Endothelial cell of umbilical vein (primary cell): ENCODE data around the gene TTLL13. TPM values are rescaled to one million over a fixed set of nuclear protein-coding genes. Genes with fewer than 3 reads are reported as not detected.

Experiments
- BruUV-seq: library from RNA; stranded (reverse); fragments of 400-500 nt; replicated peaks from 2 replicates; lab custom pipeline; 2021; lab: Mats Ljungman, UMichigan
- CTCF ChIA-PET: fragments of 300-600, 350-600 bp; sonication (Branson Sonifier 250); formaldehyde crosslinking; loops from one replicate; lab custom pipeline; 2021; ENCODE audit warnings: antibody characterized with exemption, inconsistent platforms; lab: Charles Lee
- POLR2A ChIA-PET: fragments of 300-600, 350-600 bp; sonication (Branson Sonifier 250); formaldehyde crosslinking; loops from one replicate; lab custom pipeline; 2021; ENCODE audit warnings: antibody characterized with exemption, inconsistent platforms; lab: Charles Lee
- DNase-seq: peaks from one replicate; pipeline ENCODE4 v3.0.0-alpha.2; 2011; ENCODE audit warnings: low read depth, low spot score
- FAIRE-seq: peaks from 2 replicates; lab custom pipeline; 2011; peaks lifted over from hg19 to GRCh38; lab: Jason Lieb, UNC
- H2AFZ ChIP-seq: 2 replicates; pipeline ENCODE4 v1.6.0; 2012; ENCODE audit warnings: low read depth, low read length, control low read depth, inconsistent platforms
- H3K27ac ChIP-seq: 2 replicates; pipeline ENCODE4 v1.5.1; 2011; ENCODE audit warnings: low read depth, mild to moderate bottlenecking, control low read depth, low read length, moderate library complexity; ENCODE audit not compliant: insufficient read depth
- H3K27me3 ChIP-seq, 2 experiments: 2 replicates each; pipeline versions ENCODE4 v1.6.0 to v1.6.1; 2011; ENCODE audit warnings: low read length in 2 of 2, mixed read lengths in 1 of 2; ENCODE audit not compliant: control insufficient read depth in 2 of 2, insufficient read depth in 2 of 2
- H3K36me3 ChIP-seq, 2 experiments: 2 replicates in 1 of 2; 3 replicates in 1 of 2; pipeline ENCODE4 v1.5.1; 2011; ENCODE audit warnings: low read length in 2 of 2, mild to moderate bottlenecking in 1 of 2, moderate library complexity in 1 of 2; ENCODE audit not compliant: control insufficient read depth in 2 of 2, insufficient read depth in 2 of 2; ENCODE audit errors: extremely low read depth in 1 of 2
- H3K4me1 ChIP-seq: 3 replicates; pipeline ENCODE4 v1.5.1; 2011; ENCODE audit warnings: mild to moderate bottlenecking, low read length; ENCODE audit not compliant: control insufficient read depth, insufficient read depth; ENCODE audit errors: extremely low read depth
- H3K4me2 ChIP-seq: 2 replicates; pipeline ENCODE4 v1.6.1; 2011; ENCODE audit warnings: low read length, control low read depth, mixed read lengths; ENCODE audit not compliant: insufficient read depth
- H3K4me3 ChIP-seq, 3 experiments: fragments of 200-600 bp in 1 of 3; sonication (generic), shearing (Covaris generic) in 1 of 3; replicated peaks in 1 of 3; 2 replicates each; pipeline ENCODE4 v1.5.1; 2011 to 2016; ENCODE audit warnings: control low read depth in 3 of 3, low read length in 3 of 3, mild to moderate bottlenecking in 2 of 3, inconsistent platforms in 1 of 3, low read depth in 1 of 3, moderate library complexity in 1 of 3; ENCODE audit not compliant: insufficient read depth in 1 of 3
- H3K79me2 ChIP-seq: 2 replicates; pipeline ENCODE4 v1.6.0; 2012; ENCODE audit warnings: low read length, inconsistent platforms; ENCODE audit not compliant: control insufficient read depth, insufficient read depth
- H3K9ac ChIP-seq: replicated peaks from 2 replicates; pipeline ENCODE3; 2011; ENCODE audit warnings: low read length, control low read depth; ENCODE audit not compliant: insufficient read depth; ENCODE audit errors: extremely low read depth
- H3K9me1 ChIP-seq: replicated peaks from 3 replicates; pipeline ENCODE4 v1.6.0; 2011; ENCODE audit warnings: mild to moderate bottlenecking, low read length; ENCODE audit not compliant: control insufficient read depth, insufficient read depth; ENCODE audit errors: extremely low read depth
- H3K9me3 ChIP-seq: replicated peaks from 2 replicates; pipeline ENCODE4 v1.5.1; 2012; ENCODE audit warnings: low read length, inconsistent platforms; ENCODE audit not compliant: control insufficient read depth, insufficient read depth
- H4K20me1 ChIP-seq: replicated peaks from 2 replicates; pipeline ENCODE3; 2011; ENCODE audit warnings: mild to moderate bottlenecking, low read length; ENCODE audit not compliant: control insufficient read depth, insufficient read depth; ENCODE audit errors: extremely low read depth
- CTCF ChIP-seq, 2 donors: IDR thresholded peaks; 1 replicate in 1 of 2; 2 replicates in 1 of 2; pipeline ENCODE4 v1.5.1; 2011; ENCODE audit warnings: low read length in 2 of 2, mild to moderate bottlenecking in 2 of 2, moderate library complexity in 2 of 2, control low read depth in 1 of 2, inconsistent platforms in 1 of 2, low read depth in 1 of 2; ENCODE audit not compliant: insufficient read depth in 1 of 2; ENCODE audit errors: extremely low read depth in 1 of 2
- MYC ChIP-seq: IDR thresholded peaks from one replicate; pipeline ENCODE4 v1.6.1; 2011; ENCODE audit warnings: mild to moderate bottlenecking, low read depth, low read length
- dilution Hi-C: fragments of 300-500 bp; cut with MboI; formaldehyde crosslinking; loops from one replicate; pipeline ENCODE4 v1.15.0; 2019; ENCODE audit warnings: low sequenced_read_pairs; ENCODE audit not compliant: extremely low pct_ligation_motif_present
- intact Hi-C: fragments of 100-400 bp; cut with micrococcal nuclease; formaldehyde crosslinking; loops from one replicate; pipeline ENCODE4 v1.10.0; 2022
- polyA plus RNA-seq, 4 experiments: library from polyadenylated mRNA; depleted of rRNA in 3 of 4; stranded (reverse) in 3 of 4; unstranded in 1 of 4; fragments of >200 nt; gene quantifications; 2 replicates each; pipeline versions ENCODE4 v1.2.1 to v1.2.3, GENCODE V29; 2011 to 2012; ENCODE audit warnings: missing spikeins in 1 of 4
- total RNA-seq: library from RNA; stranded (reverse); gene quantifications from 2 replicates; pipeline ENCODE4 v1.2.3, GENCODE V29; 2021

Gene TTLL13
- total and polyA plus RNA-seq, 2 donors (not counting 3 experiments of a cell fraction or from before 2014, with no cell fraction given) = 0.04 TPM; not detected in 1

DNA sequence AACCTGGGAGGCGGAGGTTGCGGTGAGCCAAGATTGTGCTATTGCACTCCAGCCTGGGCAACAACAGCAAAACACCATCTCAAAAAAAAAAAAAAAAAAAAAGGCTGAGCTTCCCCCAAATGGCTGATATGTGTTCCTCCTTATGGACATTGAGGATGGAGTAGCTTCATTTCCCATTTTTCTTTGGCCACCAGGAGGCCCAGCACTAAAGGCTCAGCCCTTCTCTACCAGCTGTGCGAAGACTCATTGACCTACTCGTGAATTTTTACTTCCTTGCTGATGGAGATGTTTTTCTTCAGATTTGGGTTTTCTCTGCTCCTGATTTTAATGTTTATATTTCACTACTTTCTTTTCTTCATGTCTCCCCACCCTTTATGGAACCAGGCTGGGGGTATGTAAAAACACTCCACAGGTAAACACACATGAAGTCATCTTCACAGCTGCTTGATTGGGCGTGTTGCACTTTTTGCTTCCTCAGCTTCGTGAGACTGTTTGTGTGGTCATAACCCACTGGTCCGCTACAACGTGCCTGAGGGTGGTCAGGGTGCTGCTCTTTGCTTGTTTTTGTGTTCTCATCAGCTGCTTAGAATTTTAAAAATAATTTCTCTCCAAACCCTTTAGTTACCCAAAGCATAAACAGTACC lies 34.7 kb upstream of the TTLL13 start:
- no peak overlapping the region for H3K27ac ChIP-seq
- CTCF ChIA-PET = interaction anchor here (0.6 to 4.4 kb wide), 19 partner anchors 8 to 73 kb away, joined by 3 to 34 read pairs (median 4); partner anchors contain the start of genes CIB1, GDPGP1, NGRN and SEMA4B
- no peaks in the 10 kb centered on the region for H3K9me1 ChIP-seq
- no peaks in the 10 kb centered on the region for H3K27me3 ChIP-seq
- H3K79me2 ChIP-seq = no peaks in the 10 kb centered on the region
- dilution Hi-C loops (loop anchor here (10.0 kb wide), 1 partner anchor 70 kb away; no protein-coding TSS in a partner anchor), intact Hi-C loops (loop anchor here (10.0 kb wide), 1 partner anchor 320 kb away; the partner anchor contains the start of gene AP3S2)
- no TSS peak for BruUV-seq
- peak; percentile 75 for FAIRE-seq
- no peak overlapping the region for H3K9ac ChIP-seq
- no peak overlapping the region for H3K4me3 ChIP-seq
- H4K20me1 ChIP-seq = no peaks in the 10 kb centered on the region
- H3K4me1 ChIP-seq = peaks cover 12% of the 10 kb centered on the region
- no peak for DNase-seq
- TF ChIP-seq MYC = no peak
- peak in 1 of 2 donors; percentile 36 for TF ChIP-seq CTCF (IDR thresholded peaks at IDR 0.05; ENCODE audit: extremely low read depth in 1 of 2, insufficient read depth in 1 of 2, low read depth in 1 of 2, low read length in 2 of 2)
- POLR2A ChIA-PET = interaction anchor here (0.7 to 1.6 kb wide), 2 partner anchors 13 to 68 kb away, joined by 4 to 8 read pairs; no protein-coding TSS in a partner anchor
- H3K36me3 ChIP-seq = no peaks in the 10 kb centered on the region
- no peaks in the 10 kb centered on the region for H3K9me3 ChIP-seq
- H2AFZ ChIP-seq = no peak overlapping the region
- H3K4me2 ChIP-seq = no peak overlapping the region
